Body of pancreas (tissue), 4 donors: Measurements from ENCODE around the gene RASIP1.

Source experiments
- POLR2A ChIP-seq, 3 donors: fragments of 450-650 bp; IDR thresholded peaks; one replicate each; pipeline ENCODE4 v1.6.1; 2016; ENCODE audit warnings: antibody characterized with exemption in 3 of 3, mild to moderate bottlenecking in 2 of 3
- TF ChIP-seq, protein P1 (sequence below), 7 experiments: fragments of 450-650 bp in 4 of 7; fragments of 200-600 bp in 3 of 7; sonication (generic) in 3 of 7; IDR thresholded peaks; one replicate each; pipeline ENCODE4 v1.5.1; 2016 to 2019; ENCODE audit warnings: antibody characterized with exemption in 7 of 7

DNA sequence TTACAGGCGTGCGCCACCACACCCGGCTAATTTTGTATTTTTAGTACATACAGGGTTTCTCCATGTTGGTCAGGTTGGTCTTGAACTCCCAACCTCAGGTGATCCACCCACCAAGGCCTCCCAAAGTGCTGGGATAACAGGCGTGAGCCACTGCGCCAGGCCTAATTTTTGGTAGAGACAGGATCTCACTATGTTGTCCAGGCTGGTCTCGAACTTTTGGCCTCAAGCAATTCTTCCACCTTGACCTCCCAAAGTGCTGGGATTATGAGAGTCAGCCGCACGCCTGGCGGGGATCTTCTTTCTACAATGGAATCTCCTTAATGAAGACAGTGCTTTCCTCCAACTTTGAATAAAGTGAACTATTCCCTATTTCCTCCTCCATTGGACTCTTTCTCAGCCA lies 5.8 kb downstream of the RASIP1 start:
- TF ChIP-seq, protein P1, sequence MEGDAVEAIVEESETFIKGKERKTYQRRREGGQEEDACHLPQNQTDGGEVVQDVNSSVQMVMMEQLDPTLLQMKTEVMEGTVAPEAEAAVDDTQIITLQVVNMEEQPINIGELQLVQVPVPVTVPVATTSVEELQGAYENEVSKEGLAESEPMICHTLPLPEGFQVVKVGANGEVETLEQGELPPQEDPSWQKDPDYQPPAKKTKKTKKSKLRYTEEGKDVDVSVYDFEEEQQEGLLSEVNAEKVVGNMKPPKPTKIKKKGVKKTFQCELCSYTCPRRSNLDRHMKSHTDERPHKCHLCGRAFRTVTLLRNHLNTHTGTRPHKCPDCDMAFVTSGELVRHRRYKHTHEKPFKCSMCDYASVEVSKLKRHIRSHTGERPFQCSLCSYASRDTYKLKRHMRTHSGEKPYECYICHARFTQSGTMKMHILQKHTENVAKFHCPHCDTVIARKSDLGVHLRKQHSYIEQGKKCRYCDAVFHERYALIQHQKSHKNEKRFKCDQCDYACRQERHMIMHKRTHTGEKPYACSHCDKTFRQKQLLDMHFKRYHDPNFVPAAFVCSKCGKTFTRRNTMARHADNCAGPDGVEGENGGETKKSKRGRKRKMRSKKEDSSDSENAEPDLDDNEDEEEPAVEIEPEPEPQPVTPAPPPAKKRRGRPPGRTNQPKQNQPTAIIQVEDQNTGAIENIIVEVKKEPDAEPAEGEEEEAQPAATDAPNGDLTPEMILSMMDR (IDR thresholded peaks at IDR 0.05): no peak
- no peak for TF ChIP-seq POLR2A (IDR thresholded peaks at IDR 0.05)
